Right lobe of liver (tissue), 4 donors: Measurements from ENCODE around the gene PLCXD3.

Experiments
- POLR2A ChIP-seq: fragments of 450-650 bp; IDR thresholded peaks from one replicate; pipeline ENCODE4 v1.6.1; 2017; ENCODE audit warnings: antibody characterized with exemption, mild to moderate bottlenecking
- TF ChIP-seq, protein P1 (sequence below), 4 donors: fragments of 200-600 bp in 3 of 4; fragments of 450-650 bp in 1 of 4; IDR thresholded peaks; one replicate each; pipeline versions ENCODE4 v1.5.1 to v1.8.0; 2016 to 2022; ENCODE audit warnings: antibody characterized with exemption in 4 of 4, mild to moderate bottlenecking in 2 of 4
- donor health status: DM: no; HTN: no; CAD: no.
- donor health status: DM: no; HTN: no; CAD: no.
- donor health status: DM: no; HTN: yes; CAD: no.

GRCh38 chr5:41459557-41459956 is 50.8 kb downstream of the PLCXD3 start:
- TF ChIP-seq, protein P1, sequence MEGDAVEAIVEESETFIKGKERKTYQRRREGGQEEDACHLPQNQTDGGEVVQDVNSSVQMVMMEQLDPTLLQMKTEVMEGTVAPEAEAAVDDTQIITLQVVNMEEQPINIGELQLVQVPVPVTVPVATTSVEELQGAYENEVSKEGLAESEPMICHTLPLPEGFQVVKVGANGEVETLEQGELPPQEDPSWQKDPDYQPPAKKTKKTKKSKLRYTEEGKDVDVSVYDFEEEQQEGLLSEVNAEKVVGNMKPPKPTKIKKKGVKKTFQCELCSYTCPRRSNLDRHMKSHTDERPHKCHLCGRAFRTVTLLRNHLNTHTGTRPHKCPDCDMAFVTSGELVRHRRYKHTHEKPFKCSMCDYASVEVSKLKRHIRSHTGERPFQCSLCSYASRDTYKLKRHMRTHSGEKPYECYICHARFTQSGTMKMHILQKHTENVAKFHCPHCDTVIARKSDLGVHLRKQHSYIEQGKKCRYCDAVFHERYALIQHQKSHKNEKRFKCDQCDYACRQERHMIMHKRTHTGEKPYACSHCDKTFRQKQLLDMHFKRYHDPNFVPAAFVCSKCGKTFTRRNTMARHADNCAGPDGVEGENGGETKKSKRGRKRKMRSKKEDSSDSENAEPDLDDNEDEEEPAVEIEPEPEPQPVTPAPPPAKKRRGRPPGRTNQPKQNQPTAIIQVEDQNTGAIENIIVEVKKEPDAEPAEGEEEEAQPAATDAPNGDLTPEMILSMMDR (IDR thresholded peaks at IDR 0.05): no peak
- TF ChIP-seq POLR2A: no peak
